WI38 (cell line): ENCODE data around the gene GRN.

ENCODE experiments used
- H3K4me3 ChIP-seq: 2 replicates; pipeline ENCODE4 v1.5.1; 2011; ENCODE audit warnings: low read depth, mild to moderate bottlenecking, control low read depth, low read length
- CTCF ChIP-seq: IDR thresholded peaks from 2 replicates; pipeline ENCODE4 v1.5.1; 2012; ENCODE audit warnings: low read depth, mild to moderate bottlenecking, control low read depth, low read length

Gene GRN

GRCh38 chr17:44372036-44372435 lies 26.9 kb downstream of the GRN start:
- TF ChIP-seq CTCF, result no peak
- H3K4me3 ChIP-seq, result no peak overlapping the region

- H3K4me3 ChIP-seq, result no peak overlapping the region
- TF ChIP-seq CTCF, result no peak
Measured at GRCh38 chr17:44374306-44375195, 29.4 kb downstream of the GRN start.

GRCh38 chr17:44375196-44376017 lies 30.3 kb downstream of the GRN start:
- TF ChIP-seq CTCF, result no peak
- no peak overlapping the region for H3K4me3 ChIP-seq

- peak; percentile 48 for TF ChIP-seq CTCF
- no peak overlapping the region for H3K4me3 ChIP-seq
Measured at GRCh38 chr17:44376124-44376523, 31.0 kb downstream of the GRN start.

- no peak for TF ChIP-seq CTCF
- H3K4me3 ChIP-seq, result no peak overlapping the region
Measured at GRCh38 chr17:44376779-44377178, 31.7 kb downstream of the GRN start.

- no peak for TF ChIP-seq CTCF
- H3K4me3 ChIP-seq, result no peak overlapping the region
Measured at GRCh38 chr17:44378171-44378705, 33.1 kb downstream of the GRN start.
